BE2C (cell line): ENCODE data around the gene DMXL1.

Experiments used
- DNase-seq: peaks from one replicate; pipeline ENCODE4 v3.0.0-alpha.2; 2020
- H3K27me3 ChIP-seq: fragments of 250-450 bp; sonication (Bioruptor Pico); 2 replicates; pipeline ENCODE4 v1.5.1; 2020; ENCODE audit warnings: mild to moderate bottlenecking
- H3K36me3 ChIP-seq: fragments of 250-450 bp; sonication (Bioruptor Pico); 2 replicates; pipeline ENCODE4 v1.5.1; 2020; ENCODE audit warnings: mild to moderate bottlenecking
- H3K4me1 ChIP-seq: fragments of 250-450 bp; sonication (Bioruptor Pico); 2 replicates; pipeline ENCODE4 v1.5.1; 2020
- H3K4me3 ChIP-seq: 2 replicates; pipeline ENCODE4 v1.5.1; 2011; ENCODE audit warnings: low read depth, low read length
- H3K9me3 ChIP-seq: fragments of 250-450 bp; sonication (Bioruptor Pico); 2 replicates; pipeline ENCODE4 v1.5.1; 2020
- CTCF ChIP-seq: IDR thresholded peaks from 2 replicates; pipeline ENCODE4 v1.5.1; 2012; ENCODE audit warnings: mild to moderate bottlenecking, low read depth, low read length

Gene DMXL1

GRCh38 chr5:119161430-119161829 lies 90.5 kb downstream of the DMXL1 start:
- Histone ChIP-seq H3K36me3 (no peaks in the 10 kb centered on the region), H3K27me3 (no peaks in the 10 kb centered on the region), H3K4me1 (no peaks in the 10 kb centered on the region), H3K4me3 (no peak overlapping the region), H3K9me3 (no peaks in the 10 kb centered on the region)
- no peak for DNase-seq
- no peak for TF ChIP-seq CTCF

- no peaks in the 10 kb centered on the region for H3K4me1 ChIP-seq
- no peaks in the 10 kb centered on the region for H3K36me3 ChIP-seq
- no peaks in the 10 kb centered on the region for H3K27me3 ChIP-seq
- no peak overlapping the region for H3K4me3 ChIP-seq
- TF ChIP-seq CTCF: no peak
- no peaks in the 10 kb centered on the region for H3K9me3 ChIP-seq
- no peak for DNase-seq
These were observed 95.1 kb downstream of the DMXL1 start for GRCh38 chr5:119166026-119166425.

GRCh38 chr5:119168401-119168800 lies 97.5 kb downstream of the DMXL1 start:
- H3K4me1 ChIP-seq: no peaks in the 10 kb centered on the region
- H3K36me3 ChIP-seq: no peaks in the 10 kb centered on the region
- TF ChIP-seq CTCF: no peak
- H3K27me3 ChIP-seq: no peaks in the 10 kb centered on the region
- no peak for DNase-seq
- no peaks in the 10 kb centered on the region for H3K9me3 ChIP-seq
- no peak overlapping the region for H3K4me3 ChIP-seq

- Histone ChIP-seq H3K4me3 (no peak overlapping the region), H3K9me3 (no peaks in the 10 kb centered on the region), H3K4me1 (no peaks in the 10 kb centered on the region), H3K36me3 (no peaks in the 10 kb centered on the region), H3K27me3 (no peaks in the 10 kb centered on the region)
- DNase-seq: no peak
- TF ChIP-seq CTCF: no peak
These were observed 100.8 kb downstream of the DMXL1 start for GRCh38 chr5:119171686-119172085.

- H3K9me3 ChIP-seq: no peaks in the 10 kb centered on the region
- TF ChIP-seq CTCF: no peak
- H3K4me3 ChIP-seq: no peak overlapping the region
- no peaks in the 10 kb centered on the region for H3K4me1 ChIP-seq
- no peaks in the 10 kb centered on the region for H3K36me3 ChIP-seq
- DNase-seq: no peak
- no peaks in the 10 kb centered on the region for H3K27me3 ChIP-seq
These were observed 103.8 kb downstream of the DMXL1 start for GRCh38 chr5:119174578-119175163.

GRCh38 chr5:119176785-119177184 lies 105.9 kb downstream of the DMXL1 start:
- Histone ChIP-seq H3K9me3 (no peaks in the 10 kb centered on the region), H3K4me1 (no peaks in the 10 kb centered on the region), H3K36me3 (no peaks in the 10 kb centered on the region), H3K27me3 (no peaks in the 10 kb centered on the region), H3K4me3 (no peak overlapping the region)
- no peak for TF ChIP-seq CTCF
- DNase-seq: no peak
